ENCODE results near the gene MED27. TPM values are rescaled to one million over a fixed set of nuclear protein-coding genes. Genes with fewer than 3 reads are reported as not detected.

The MED27 gene
- total RNA-seq, 2 experiments from 2014 or later: 22.6 to 23.4 TPM

- Mint-ChIP-seq H3K27me3 (no peaks in the 10 kb centered on the region), H3K4me3 (no peak overlapping the region), H3K27ac (no peak overlapping the region), H3K9me3 (no peaks in the 10 kb centered on the region), H3K36me3 (ENCODE audit: low read depth) (peaks cover 6% of the 10 kb centered on the region), H3K4me1 (no peaks in the 10 kb centered on the region)
- CTCF ChIA-PET: no interaction called here
- no peak for DNase-seq
- POLR2A ChIA-PET: no interaction called here
Observed at GRCh38 chr9:131965841-131966240, 113.8 kb downstream of the MED27 start.

GRCh38 chr9:131965103-131965502 lies 114.6 kb downstream of the MED27 start:
- Mint-ChIP-seq H3K4me1 (no peaks in the 10 kb centered on the region), H3K9me3 (no peaks in the 10 kb centered on the region), H3K27me3 (no peaks in the 10 kb centered on the region), H3K4me3 (no peak overlapping the region), H3K27ac (no peak overlapping the region), H3K36me3 (ENCODE audit: low read depth) (peaks cover 6% of the 10 kb centered on the region)
- ChIA-PET POLR2A (no interaction called here), CTCF (no interaction called here)
- DNase-seq: no peak

GRCh38 chr9:131963072-131964030 lies 116.3 kb downstream of the MED27 start:
- no peak overlapping the region for H3K4me3 Mint-ChIP-seq
- H3K27ac Mint-ChIP-seq: no peak overlapping the region
- DNase-seq: no peak
- H3K4me1 Mint-ChIP-seq: no peaks in the 10 kb centered on the region
- ChIA-PET CTCF (interaction anchor here (0.9 kb wide), 1 partner anchor 9 kb away, joined by 4 read pairs; no protein-coding TSS in a partner anchor), POLR2A (no interaction called here)
- H3K9me3 Mint-ChIP-seq: no peaks in the 10 kb centered on the region
- no peaks in the 10 kb centered on the region for H3K27me3 Mint-ChIP-seq
- peaks cover 6% of the 10 kb centered on the region for H3K36me3 Mint-ChIP-seq (ENCODE audit: low read depth)

- Mint-ChIP-seq H3K4me3 (no peak overlapping the region), H3K9me3 (no peaks in the 10 kb centered on the region), H3K36me3 (ENCODE audit: low read depth) (peaks cover 6% of the 10 kb centered on the region), H3K4me1 (no peaks in the 10 kb centered on the region), H3K27ac (no peak overlapping the region), H3K27me3 (no peaks in the 10 kb centered on the region)
- ChIA-PET POLR2A (no interaction called here), CTCF (no interaction called here)
- DNase-seq: no peak
Observed at GRCh38 chr9:131961496-131961880, 118.2 kb downstream of the MED27 start.

- ChIA-PET POLR2A (no interaction called here), CTCF (no interaction called here)
- Mint-ChIP-seq H3K36me3 (ENCODE audit: low read depth) (peaks cover 6% of the 10 kb centered on the region), H3K4me1 (no peaks in the 10 kb centered on the region), H3K4me3 (no peak overlapping the region), H3K27me3 (no peaks in the 10 kb centered on the region), H3K27ac (no peak overlapping the region), H3K9me3 (no peaks in the 10 kb centered on the region)
- no peak for DNase-seq
Observed at GRCh38 chr9:131960851-131961495, 118.7 kb downstream of the MED27 start.

- Mint-ChIP-seq H3K27ac (no peak overlapping the region), H3K9me3 (no peaks in the 10 kb centered on the region), H3K36me3 (ENCODE audit: low read depth) (peaks cover 6% of the 10 kb centered on the region), H3K4me1 (no peaks in the 10 kb centered on the region), H3K27me3 (no peaks in the 10 kb centered on the region), H3K4me3 (no peak overlapping the region)
- ChIA-PET POLR2A (interaction anchor here (1.0 kb wide), 1 partner anchor 25 kb away, joined by 3 read pairs; no protein-coding TSS in a partner anchor), CTCF (no interaction called here)
- DNase-seq: no peak
Observed at GRCh38 chr9:131960311-131960710, 119.4 kb downstream of the MED27 start.

GRCh38 chr9:131959887-131960286 lies 119.8 kb downstream of the MED27 start:
- Mint-ChIP-seq H3K27ac (no peak overlapping the region), H3K4me3 (no peak overlapping the region), H3K27me3 (no peaks in the 10 kb centered on the region), H3K4me1 (no peaks in the 10 kb centered on the region), H3K9me3 (no peaks in the 10 kb centered on the region), H3K36me3 (ENCODE audit: low read depth) (peaks cover 6% of the 10 kb centered on the region)
- ChIA-PET CTCF (no interaction called here), POLR2A (interaction anchor here (1.0 kb wide), 1 partner anchor 24 kb away, joined by 3 read pairs; no protein-coding TSS in a partner anchor)
- no peak for DNase-seq

GRCh38 chr9:131959056-131959455 lies 120.6 kb downstream of the MED27 start:
- POLR2A ChIA-PET: no interaction called here
- DNase-seq: no peak
- H3K27ac Mint-ChIP-seq: no peak overlapping the region
- H3K4me1 Mint-ChIP-seq: no peaks in the 10 kb centered on the region
- H3K9me3 Mint-ChIP-seq: no peaks in the 10 kb centered on the region
- H3K27me3 Mint-ChIP-seq: no peaks in the 10 kb centered on the region
- peaks cover 2% of the 10 kb centered on the region for H3K36me3 Mint-ChIP-seq (ENCODE audit: low read depth)
- H3K4me3 Mint-ChIP-seq: no peak overlapping the region
- CTCF ChIA-PET: no interaction called here

- Mint-ChIP-seq H3K9me3 (no peaks in the 10 kb centered on the region), H3K4me1 (no peaks in the 10 kb centered on the region), H3K27ac (no peak overlapping the region), H3K27me3 (no peaks in the 10 kb centered on the region), H3K36me3 (ENCODE audit: low read depth) (no peaks in the 10 kb centered on the region), H3K4me3 (no peak overlapping the region)
- CTCF ChIA-PET: interaction anchor here (0.8 to 1.8 kb wide), 7 partner anchors 8 to 196 kb away, joined by 3 to 5 read pairs (median 4); no protein-coding TSS in a partner anchor
- no peak for DNase-seq
- POLR2A ChIA-PET: no interaction called here
Observed at GRCh38 chr9:131954299-131954698, 125.4 kb downstream of the MED27 start.

- ChIA-PET CTCF (interaction anchor here (1.3 kb wide), 1 partner anchor 187 kb away, joined by 3 read pairs; no protein-coding TSS in a partner anchor), POLR2A (no interaction called here)
- DNase-seq: no peak
- Mint-ChIP-seq H3K9me3 (no peaks in the 10 kb centered on the region), H3K4me3 (no peak overlapping the region), H3K36me3 (ENCODE audit: low read depth) (no peaks in the 10 kb centered on the region), H3K27me3 (no peaks in the 10 kb centered on the region), H3K27ac (no peak overlapping the region), H3K4me1 (no peaks in the 10 kb centered on the region)
Observed at GRCh38 chr9:131951905-131952304, 127.8 kb downstream of the MED27 start.

- no peaks in the 10 kb centered on the region for H3K27me3 Mint-ChIP-seq
- DNase-seq: no peak
- no peak overlapping the region for H3K27ac Mint-ChIP-seq
- no peak overlapping the region for H3K4me3 Mint-ChIP-seq
- H3K9me3 Mint-ChIP-seq: no peaks in the 10 kb centered on the region
- H3K36me3 Mint-ChIP-seq (ENCODE audit: low read depth): peaks cover 3% of the 10 kb centered on the region
- no peaks in the 10 kb centered on the region for H3K4me1 Mint-ChIP-seq
- CTCF ChIA-PET: interaction anchor here (1.3 kb wide), 1 partner anchor 186 kb away, joined by 3 read pairs; no protein-coding TSS in a partner anchor
- POLR2A ChIA-PET: no interaction called here
Observed at GRCh38 chr9:131951155-131951554, 128.5 kb downstream of the MED27 start.

- DNase-seq: no peak
- no peaks in the 10 kb centered on the region for H3K27me3 Mint-ChIP-seq
- peaks cover 4% of the 10 kb centered on the region for H3K36me3 Mint-ChIP-seq (ENCODE audit: low read depth)
- H3K4me3 Mint-ChIP-seq: no peak overlapping the region
- H3K27ac Mint-ChIP-seq: no peak overlapping the region
- CTCF ChIA-PET: interaction anchor here (1.3 kb wide), 1 partner anchor 186 kb away, joined by 3 read pairs; no protein-coding TSS in a partner anchor
- no peaks in the 10 kb centered on the region for H3K9me3 Mint-ChIP-seq
- no peaks in the 10 kb centered on the region for H3K4me1 Mint-ChIP-seq
- POLR2A ChIA-PET: no interaction called here
Observed at GRCh38 chr9:131950487-131950886, 129.2 kb downstream of the MED27 start.

GRCh38 chr9:131946180-131946579 lies 133.5 kb downstream of the MED27 start:
- H3K27ac Mint-ChIP-seq: no peak overlapping the region
- no peak for DNase-seq
- H3K4me1 Mint-ChIP-seq: no peaks in the 10 kb centered on the region
- H3K9me3 Mint-ChIP-seq: no peaks in the 10 kb centered on the region
- H3K4me3 Mint-ChIP-seq: no peak overlapping the region
- no peaks in the 10 kb centered on the region for H3K27me3 Mint-ChIP-seq
- peaks cover 4% of the 10 kb centered on the region for H3K36me3 Mint-ChIP-seq (ENCODE audit: low read depth)
- ChIA-PET POLR2A (no interaction called here), CTCF (interaction anchor here (1.7 kb wide), 1 partner anchor 290 kb away, joined by 3 read pairs; no protein-coding TSS in a partner anchor)
